ENCODE data around the gene TMEM242.

TMEM242 gene

GRCh38 chr6:157265635-157266034 is 57.7 kb downstream of the TMEM242 start:
- no peak for TF ChIP-seq CTCF (IDR thresholded peaks at IDR 0.05; ENCODE audit: low read depth, low read length, missing control alignments)
- no peak for DNase-seq (ENCODE audit: extremely low read depth, low read depth)
- no peak overlapping the region for H3K4me3 ChIP-seq (replicated peaks; ENCODE audit: low read depth, low read length)

GRCh38 chr6:157265186-157265585 is 58.1 kb downstream of the TMEM242 start:
- H3K4me3 ChIP-seq (replicated peaks; ENCODE audit: low read depth, low read length) = no peak overlapping the region
- no peak for TF ChIP-seq CTCF (IDR thresholded peaks at IDR 0.05; ENCODE audit: low read depth, low read length, missing control alignments)
- no peak for DNase-seq (ENCODE audit: extremely low read depth, low read depth)

- no peak for TF ChIP-seq CTCF (IDR thresholded peaks at IDR 0.05; ENCODE audit: low read depth, low read length, missing control alignments)
- no peak for DNase-seq (ENCODE audit: extremely low read depth, low read depth)
- no peak overlapping the region for H3K4me3 ChIP-seq (replicated peaks; ENCODE audit: low read depth, low read length)
Measured at GRCh38 chr6:157264701-157265100, 58.6 kb downstream of the TMEM242 start.

- TF ChIP-seq CTCF (IDR thresholded peaks at IDR 0.05; ENCODE audit: low read depth, low read length, missing control alignments) = no peak
- H3K4me3 ChIP-seq (replicated peaks; ENCODE audit: low read depth, low read length) = no peak overlapping the region
- no peak for DNase-seq (ENCODE audit: extremely low read depth, low read depth)
Measured at GRCh38 chr6:157263881-157264397, 59.4 kb downstream of the TMEM242 start.

GRCh38 chr6:157263146-157263545 is 60.2 kb downstream of the TMEM242 start:
- no peak for TF ChIP-seq CTCF (IDR thresholded peaks at IDR 0.05; ENCODE audit: low read depth, low read length, missing control alignments)
- DNase-seq (ENCODE audit: extremely low read depth, low read depth) = no peak

GRCh38 chr6:157261606-157262005 is 61.7 kb downstream of the TMEM242 start:
- TF ChIP-seq CTCF (IDR thresholded peaks at IDR 0.05; ENCODE audit: low read depth, low read length, missing control alignments) = no peak
- no peak for DNase-seq (ENCODE audit: extremely low read depth, low read depth)
- H3K4me3 ChIP-seq (replicated peaks; ENCODE audit: low read depth, low read length) = no peak overlapping the region

More at GRCh38 chr6:157263146-157263545, 60.2 kb downstream of the TMEM242 start:
- no peak overlapping the region for H3K4me3 ChIP-seq (replicated peaks; ENCODE audit: low read depth, low read length)
